GM12872 (cell line): ENCODE data around the gene GBE1.

Experiments used
- CTCF ChIP-seq: IDR thresholded peaks from 3 replicates; pipeline ENCODE4 v1.5.1; 2011; ENCODE audit warnings: low read depth, mild to moderate bottlenecking, low read length, moderate library complexity; ENCODE audit not compliant: insufficient read depth

GBE1 gene

DNA sequence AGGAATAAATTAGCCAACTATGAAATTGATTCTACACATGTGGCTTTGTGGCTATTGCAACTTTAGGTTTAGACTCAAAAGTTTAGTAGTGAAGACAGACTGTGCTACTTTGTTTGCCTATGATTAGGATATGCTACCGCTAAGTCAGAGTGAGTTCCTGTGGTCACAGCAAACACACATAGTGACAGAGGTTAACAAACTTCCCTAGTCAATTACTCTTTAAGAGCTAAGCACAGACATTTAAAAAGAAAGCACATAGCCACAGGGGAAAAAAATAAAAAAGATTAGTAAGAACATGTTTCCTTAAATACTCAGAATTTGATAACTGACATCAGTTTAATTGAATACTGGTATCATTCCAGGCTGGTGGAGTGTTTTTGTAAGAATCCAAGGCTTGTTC, 207.1 kb downstream of the GBE1 start:
- no peak for TF ChIP-seq CTCF

DNA sequence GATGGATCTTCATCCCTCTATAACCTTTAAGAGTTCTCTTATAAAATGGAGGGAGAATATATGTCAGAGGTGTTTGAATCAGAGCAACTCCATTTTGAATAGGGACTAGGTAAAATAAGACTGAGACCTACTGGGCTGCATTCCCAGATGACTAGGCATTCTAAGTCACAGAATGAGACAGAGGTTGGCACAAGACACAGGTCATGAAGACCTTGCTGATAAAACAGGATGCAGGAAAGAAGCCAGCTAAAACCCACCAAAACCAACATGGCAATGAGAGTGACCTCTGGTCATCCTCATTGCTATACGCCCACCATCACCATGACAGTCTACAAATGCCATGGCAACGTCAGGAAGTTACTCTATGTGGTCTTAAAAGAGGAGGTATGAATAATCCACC, 211.0 kb downstream of the GBE1 start:
- no peak for TF ChIP-seq CTCF

DNA sequence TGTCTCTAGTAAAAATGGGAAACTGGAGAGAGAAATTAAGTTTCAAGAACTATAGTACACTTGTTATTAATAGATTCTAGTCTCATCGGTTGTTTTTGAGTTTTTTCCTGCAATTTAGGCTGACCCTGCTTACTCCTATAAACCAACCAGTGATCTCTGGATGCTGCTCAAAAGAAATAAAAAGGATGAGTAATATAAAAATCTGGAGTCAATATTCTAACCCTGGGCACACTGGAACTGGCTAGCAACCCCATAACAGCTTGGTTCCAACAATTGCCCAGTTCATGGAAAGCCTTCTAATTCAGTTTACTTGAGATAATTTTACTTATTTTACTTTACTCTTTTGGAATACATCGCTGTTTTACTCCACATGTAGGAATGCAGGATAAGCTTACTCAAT, 211.6 kb downstream of the GBE1 start:
- TF ChIP-seq CTCF: no peak

GRCh38 chr3:81549388-81549787, 212.1 kb downstream of the GBE1 start:
- no peak for TF ChIP-seq CTCF

DNA sequence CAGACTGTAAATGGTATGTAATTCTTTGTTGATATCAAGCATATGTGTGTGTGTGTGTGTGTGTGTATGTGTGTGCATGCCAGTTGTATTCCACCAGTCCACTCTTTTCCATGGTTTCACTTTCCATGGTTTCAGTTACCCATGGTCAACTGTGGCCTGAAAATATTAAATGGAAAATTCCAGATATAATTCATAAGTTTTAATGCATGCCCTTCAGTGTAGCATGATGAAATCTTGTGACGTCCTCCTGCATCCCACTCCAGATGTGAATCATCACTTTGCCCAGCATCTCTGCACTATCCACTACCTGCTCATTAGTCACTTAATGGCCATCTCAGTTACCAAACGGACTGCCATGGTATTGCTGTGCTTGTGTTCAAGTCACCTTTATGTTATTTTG, 215.9 kb downstream of the GBE1 start:
- TF ChIP-seq CTCF: no peak

DNA sequence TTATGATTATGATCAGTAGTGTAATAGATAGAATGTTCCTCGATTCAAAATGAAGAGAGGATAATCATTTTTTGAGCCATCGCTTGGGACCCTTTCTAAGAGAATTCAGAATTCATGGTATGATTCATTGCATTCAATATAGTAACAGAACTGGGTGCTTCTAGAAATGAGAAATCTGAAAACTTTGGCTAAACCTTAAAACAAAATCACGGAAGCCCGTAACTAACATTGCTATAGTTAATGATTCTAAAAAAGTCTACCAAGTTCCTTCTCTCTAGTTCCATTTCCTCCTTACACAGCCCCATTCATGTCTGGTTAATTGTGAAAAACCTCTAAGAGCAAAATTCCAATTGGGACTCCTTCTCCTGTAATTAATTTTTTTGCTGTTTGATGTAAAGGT, 217.1 kb downstream of the GBE1 start:
- no peak for TF ChIP-seq CTCF

- TF ChIP-seq CTCF: no peak
These were observed 220.7 kb downstream of the GBE1 start for GRCh38 chr3:81540787-81541186.

GRCh38 chr3:81531846-81532245, 229.6 kb downstream of the GBE1 start:
- no peak for TF ChIP-seq CTCF
